Ovary (tissue), 9 donors: ENCODE measurements around the gene SMCO3. TPM values are rescaled to one million over a fixed set of nuclear protein-coding genes. Genes with fewer than 3 reads are reported as not detected.

ENCODE experiments used
- DNase-seq, 5 donors: peaks; one replicate each; pipeline ENCODE4 v3.0.0-alpha.2; 2019 to 2020
- H3K27ac ChIP-seq, 2 donors: fragments of 200-600 bp; one replicate each; pipeline versions ENCODE4 v1.5.1 to v1.8.0; 2019 to 2022
- H3K27me3 ChIP-seq: fragments of 200-600 bp; one replicate; pipeline ENCODE4 v1.8.0; 2022
- H3K36me3 ChIP-seq: fragments of 200-600 bp; sonication (generic); one replicate; pipeline ENCODE4 v1.5.1; 2019
- H3K4me1 ChIP-seq: one replicate; pipeline ENCODE4 v1.8.1; 2013; ENCODE audit warnings: mild to moderate bottlenecking, moderate library complexity; ENCODE audit not compliant: insufficient read depth
- H3K4me3 ChIP-seq: fragments of 200-600 bp; sonication (generic); one replicate; pipeline ENCODE4 v1.5.1; 2017
- H3K9me3 ChIP-seq, 2 donors: fragments of 200-600 bp in 1 of 2; sonication (generic) in 1 of 2; one replicate each; pipeline versions ENCODE4 v1.5.1 to v1.8.1; 2013 to 2019; ENCODE audit warnings: mild to moderate bottlenecking in 1 of 2, moderate library complexity in 1 of 2
- CTCF ChIP-seq, 3 donors: fragments of 450-650 bp in 2 of 3; fragments of 200-600 bp in 1 of 3; IDR thresholded peaks; one replicate each; pipeline versions ENCODE4 v1.5.1 to v1.8.0; 2016 to 2022; ENCODE audit warnings: antibody characterized with exemption in 3 of 3, mild to moderate bottlenecking in 1 of 3
- EP300 ChIP-seq: sonication (generic); formaldehyde crosslinking; IDR thresholded peaks from one replicate; pipeline ENCODE4 v1.6.1; 2017; ENCODE audit warnings: antibody characterized with exemption
- POLR2A ChIP-seq: fragments of 450-650 bp; IDR thresholded peaks from one replicate; pipeline ENCODE4 v1.6.1; 2017; ENCODE audit warnings: antibody characterized with exemption, mild to moderate bottlenecking, moderate library complexity
- WGBS, 3 donors: extraction: QIAGEN DNeasy Blood & Tissue Kit in 1 of 3; methylation state at CpG; one replicate each; pipeline versions ENCODE4 v1.1.5 to v1.1.7; 2013 to 2017; 5-methylcytosine and 5-hydroxymethylcytosine counted together
- intact Hi-C, 4 donors: fragments of 100-400 bp; cut with DNase I; formaldehyde crosslinking; loops; one replicate each; pipeline versions ENCODE4 v1.11.0 to v1.15.1; 2022 to 2023
- polyA plus RNA-seq, 2 donors: library from polyadenylated mRNA; stranded (reverse); fragments of 200-250 nt in 1 of 2; fragments of 350-450 nt in 1 of 2; fragmentation: Illumina TruSeq in 1 of 2; extraction: RNeasy Lipid Tissue Mini Kit (QIAGEN cat#74804) in 1 of 2; gene quantifications; one replicate each; pipeline ENCODE4 v1.2.3, GENCODE V29; 2013 to 2014
- total RNA-seq, 7 donors: library from RNA; depleted of rRNA in 2 of 7; stranded (reverse); fragments of >200 nt in 2 of 7; fragmentation: NEBNext Ultra II Directional in 3 of 7; extraction: Animal tissue kit (Norgen Biotek cat#: 25700) in 3 of 7; gene quantifications; one replicate each; pipeline versions ENCODE4 v1.1.0 to v1.2.4, GENCODE V29; 2016 to 2023
- donor health status: DM: no; HTN: no; CAD: no; lungs with moderate emphysema.
- donor health status: DM: no; HTN: no; CAD: no.
- donor health status: Bipolar disorder and iron deficiency.
- donor health status: DM: yes; HTN: yes; CAD: no.
- donor health status: DM: no; HTN: no; CAD: no.
- donor health status: DM: yes; HTN: yes; CAD: no.

Gene SMCO3
- total and polyA plus RNA-seq, 9 donors, result 0.04 to 0.30 (median 0.15) TPM; not detected in 6

GRCh38 chr12:14824012-14824634 is 10.1 kb upstream of the SMCO3 start:
- no peak for DNase-seq
- TF ChIP-seq EP300, result no peak
- no peak for TF ChIP-seq POLR2A
- no peak for TF ChIP-seq CTCF (IDR thresholded peaks at IDR 0.05)
- intact Hi-C loops, result no loop called here
- no peak overlapping the region for H3K27ac ChIP-seq
- 82 to 88% (median 83%) methylated on average over 1 of the region's 1 CpG for WGBS, 3 donors
- H3K4me1 ChIP-seq, result no peaks in the 10 kb centered on the region
- H3K4me3 ChIP-seq, result no peak overlapping the region
- no peaks in the 10 kb centered on the region for H3K27me3 ChIP-seq
- no peaks in the 10 kb centered on the region for H3K36me3 ChIP-seq
- H3K9me3 ChIP-seq, result no peaks in the 10 kb centered on the region

GRCh38 chr12:14811486-14811885 is 2.5 kb downstream of the SMCO3 start:
- 94 to 97% (median 95%) methylated on average over 2 of the region's 2 CpGs for WGBS, 3 donors
- H3K9me3 ChIP-seq, result no peaks in the 10 kb centered on the region

GRCh38 chr12:14810953-14811483 is 3.0 kb downstream of the SMCO3 start:
- H3K36me3 ChIP-seq, result no peaks in the 10 kb centered on the region
- WGBS, 3 donors, result 91 to 94% (median 91%) methylated on average over 1 of the region's 1 CpG
- H3K9me3 ChIP-seq, result no peaks in the 10 kb centered on the region
- no peak overlapping the region for H3K27ac ChIP-seq
- no peak for TF ChIP-seq POLR2A
- no peak for TF ChIP-seq EP300
- no peak for TF ChIP-seq CTCF (IDR thresholded peaks at IDR 0.05)
- H3K27me3 ChIP-seq, result no peaks in the 10 kb centered on the region
- no peak overlapping the region for H3K4me3 ChIP-seq
- intact Hi-C loops, result no loop called here
- no peaks in the 10 kb centered on the region for H3K4me1 ChIP-seq
- no peak for DNase-seq

More at GRCh38 chr12:14811486-14811885, 2.5 kb downstream of the SMCO3 start:
- intact Hi-C loops, result no loop called here
- H3K27ac ChIP-seq, result no peak overlapping the region
- no peaks in the 10 kb centered on the region for H3K36me3 ChIP-seq
- no peak for DNase-seq
- H3K4me1 ChIP-seq, result no peaks in the 10 kb centered on the region
- no peak for TF ChIP-seq EP300
- no peak for TF ChIP-seq CTCF (IDR thresholded peaks at IDR 0.05)
- TF ChIP-seq POLR2A, result no peak
- H3K4me3 ChIP-seq, result no peak overlapping the region
- H3K27me3 ChIP-seq, result no peaks in the 10 kb centered on the region

GRCh38 chr12:14810167-14810952 is 3.6 kb downstream of the SMCO3 start:
- Histone ChIP-seq H3K36me3 (no peaks in the 10 kb centered on the region), H3K9me3 (no peaks in the 10 kb centered on the region), H3K4me1 (no peaks in the 10 kb centered on the region), H3K27ac (no peak overlapping the region), H3K4me3 (no peak overlapping the region), H3K27me3 (no peaks in the 10 kb centered on the region)
- 86 to 87% (median 87%) methylated on average over 5 of the region's 5 CpGs for WGBS, 3 donors
- TF ChIP-seq EP300 (no peak), POLR2A (no peak), CTCF (IDR thresholded peaks at IDR 0.05) (no peak)
- no peak for DNase-seq
- intact Hi-C loops, result no loop called here
